Heart left ventricle (tissue), 16 donors: ENCODE measurements around the gene FLT4. TPM values are rescaled to one million over a fixed set of nuclear protein-coding genes. Genes with fewer than 3 reads are reported as not detected.
"Not testable (repeated sequence)": the region's sequence is repeated elsewhere in the genome, so short reads cannot be mapped to it uniquely, and the experiment has no call there.

Experiments used
- ATAC-seq, 4 donors: fragments of 200-7000 bp; cut with Tn5 transposase; one replicate each; pipeline ENCODE4 v1.9.1; 2020 to 2022; ENCODE audit warnings: moderate library complexity in 4 of 4, mild to moderate bottlenecking in 3 of 4, moderate number of reproducible peaks in 1 of 4
- DNase-seq, 5 donors: peaks; one replicate each; pipeline ENCODE4 v3.0.0-alpha.2; 2020
- H3K27ac ChIP-seq, 12 donors: fragments of 200-600 bp; sonication (generic) in 4 of 12; one replicate each; pipeline versions ENCODE4 v1.5.0 to v1.8.0; 2016 to 2022; ENCODE audit warnings: mild to moderate bottlenecking in 2 of 12
- H3K27me3 ChIP-seq, 9 donors: fragments of 200-600 bp; sonication (generic) in 2 of 9; one replicate each; pipeline versions ENCODE4 v1.5.1 to v1.8.0; 2016 to 2022; ENCODE audit warnings: mild to moderate bottlenecking in 3 of 9
- H3K36me3 ChIP-seq, 9 donors: fragments of 200-600 bp; sonication (generic) in 2 of 9; one replicate each; pipeline versions ENCODE4 v1.5.0 to v1.8.0; 2018 to 2022; ENCODE audit warnings: mild to moderate bottlenecking in 2 of 9
- H3K4me1 ChIP-seq, 12 donors: fragments of 200-600 bp; sonication (generic) in 4 of 12; one replicate each; pipeline versions ENCODE4 v1.5.0 to v1.8.0; 2016 to 2022; ENCODE audit warnings: mild to moderate bottlenecking in 3 of 12
- H3K4me3 ChIP-seq, 12 donors: fragments of 200-600 bp; sonication (generic) in 4 of 12; one replicate each; pipeline versions ENCODE4 v1.5.0 to v1.8.0; 2017 to 2022; ENCODE audit warnings: mild to moderate bottlenecking in 9 of 12, moderate library complexity in 4 of 12
- H3K9me3 ChIP-seq, 12 donors: fragments of 200-600 bp; sonication (generic) in 4 of 12; one replicate each; pipeline versions ENCODE4 v1.5.0 to v1.8.0; 2016 to 2022; ENCODE audit warnings: mild to moderate bottlenecking in 1 of 12
- CTCF ChIP-seq, 12 donors: fragments of 200-600 bp; sonication (generic) in 4 of 12; IDR thresholded peaks; one replicate each; pipeline versions ENCODE4 v1.5.0 to v1.8.0; 2018 to 2022; ENCODE audit warnings: antibody characterized with exemption in 12 of 12, mild to moderate bottlenecking in 5 of 12
- POLR2A ChIP-seq, 2 donors: fragments of 450-650 bp; IDR thresholded peaks; one replicate each; pipeline ENCODE4 v1.6.1; 2017; ENCODE audit warnings: antibody characterized with exemption in 2 of 2, mild to moderate bottlenecking in 2 of 2, moderate library complexity in 2 of 2
- WGBS, 4 donors: extraction: QIAGEN DNeasy Blood & Tissue Kit in 2 of 4; methylation state at CpG; one replicate each; pipeline versions ENCODE4 v1.1.5 to v1.1.7; 2013 to 2018; 5-methylcytosine and 5-hydroxymethylcytosine counted together
- intact Hi-C, 10 donors: fragments of 100-400 bp; cut with DNase I; formaldehyde crosslinking; loops; one replicate each; pipeline versions ENCODE4 v1.11.1 to v1.14.2; 2022
- polyA plus RNA-seq, 2 donors: library from polyadenylated mRNA; stranded (reverse); fragments of 200-250 nt; gene quantifications; one replicate each; pipeline ENCODE4 v1.2.3, GENCODE V29; 2013
- total RNA-seq, 9 donors: library from RNA; depleted of rRNA in 2 of 9; stranded (reverse); fragments of >200 nt in 2 of 9; fragmentation: NEBNext Ultra II Directional in 3 of 9; extraction: Animal tissue kit (Norgen Biotek cat#: 25700) in 3 of 9; gene quantifications; one replicate each; pipeline versions ENCODE4 v1.1.0 to v1.2.4, GENCODE V29; 2016 to 2023
- donor health status: ischemic (EF 13 %, LVEDD 7.1; RV severe dilation, severe dysfunction).
- donor health status: healthy with polysubstance abuse.
- donor health status: DM: no; HTN: yes; CAD: no.
- donor health status: DM: no; HTN: no; CAD: no.
- donor health status: ischemic (EF 25% LVEDD 6.9; RV normal size, moderate dysfunction).
- donor health status: ischemic (EF 25% LVEDD 5.7; RV mildly dilated, moderate dysfunction).
- donor health status: healthy.
- donor health status: DM: yes; HTN: yes; CAD: no.
- donor health status: ischemic (EF 35%, LVEDD 5.7; RV mildly dilated, moderate dysfunction).
- donor health status: nonischemic (EF 11% LVEDD 7.7; RV severe dilation, severe dysfunction).
- donor health status: DM: yes; HTN: yes; CAD: no.
- donor health status: PGD.
- donor health status: ischemic (EF 29% LVEDD 5.4; RV normal size, mild dysfunction).
- donor health status: nonischemic (EF 23%, LVEDD 6.1; RV moderate dilation, normal function).

Gene FLT4
- total and polyA plus RNA-seq, 11 donors, result 2.1 to 13.7 (median 6.3) TPM

- WGBS, 4 donors, result 79 to 87% (median 84%) methylated on average over 22 of the region's 22 CpGs
- Histone ChIP-seq H3K9me3 (peaks cover 0 to 9% (median 0%) of the 10 kb centered on the region in 12 donors), H3K27ac (no peak overlapping the region), H3K36me3 (no peaks in the 10 kb centered on the region), H3K27me3 (peaks cover 0 to 16% (median 3%) of the 10 kb centered on the region in 9 donors), H3K4me1 (peaks cover 0 to 5% (median 0%) of the 10 kb centered on the region in 12 donors), H3K4me3 (no peak overlapping the region)
- DNase-seq (no peak), ATAC-seq (no peak)
- TF ChIP-seq CTCF (IDR thresholded peaks at IDR 0.05) (no peak), POLR2A (IDR thresholded peaks at IDR 0.05) (no peak)
- intact Hi-C loops, result loop anchor here in 2 of 10 donors (10.0 kb wide), 2 partner anchors 191 to 371 kb away; partner anchors contain the start of gene MAPK9 (in 1 of the 2)
These were observed 16.4 kb upstream of the FLT4 start for GRCh38 chr5:180665682-180666404.

GRCh38 chr5:180658774-180659564 lies 9.6 kb upstream of the FLT4 start:
- TF ChIP-seq CTCF (IDR thresholded peaks at IDR 0.05) (no peak), POLR2A (IDR thresholded peaks at IDR 0.05) (no peak)

GRCh38 chr5:180655243-180655642 lies 5.8 kb upstream of the FLT4 start:
- not testable (repeated sequence) for H3K4me3 ChIP-seq
- H3K27me3 ChIP-seq, result peaks cover 0 to 36% (median 19%) of the 10 kb centered on the region in 9 donors

More at GRCh38 chr5:180658774-180659564, 9.6 kb upstream of the FLT4 start:
- peaks cover 0 to 28% (median 19%) of the 10 kb centered on the region in 9 donors for H3K27me3 ChIP-seq
- H3K9me3 ChIP-seq, result no peaks in the 10 kb centered on the region
- H3K4me3 ChIP-seq, result peak overlapping the region in 2 of 12 donors; percentile 7 to 27
- no peaks in the 10 kb centered on the region for H3K4me1 ChIP-seq
- no peak for DNase-seq
- no peak overlapping the region for H3K27ac ChIP-seq
- intact Hi-C loops, result no loop called here
- no peak for ATAC-seq
- H3K36me3 ChIP-seq, result no peaks in the 10 kb centered on the region
- WGBS, 4 donors, result 26 to 37% (median 29%) methylated on average over 37 to 54 of the region's 54 CpGs

GRCh38 chr5:180652771-180653170 lies 3.4 kb upstream of the FLT4 start:
- H3K27ac ChIP-seq, result no peak overlapping the region
- 50 to 85% (median 69%) methylated on average over 5 of the region's 5 CpGs for WGBS, 4 donors
- intact Hi-C loops, result no loop called here
- H3K9me3 ChIP-seq, result no peaks in the 10 kb centered on the region
- ATAC-seq (no peak), DNase-seq (no peak)
- H3K27me3 ChIP-seq, result peaks cover 10 to 47% (median 27%) of the 10 kb centered on the region in 9 donors
- H3K36me3 ChIP-seq, result no peaks in the 10 kb centered on the region
- no peak overlapping the region for H3K4me3 ChIP-seq
- TF ChIP-seq CTCF (IDR thresholded peaks at IDR 0.05) (no peak), POLR2A (IDR thresholded peaks at IDR 0.05) (no peak)
- H3K4me1 ChIP-seq, result peaks cover 0 to 19% (median 1%) of the 10 kb centered on the region in 12 donors

More at GRCh38 chr5:180655243-180655642, 5.8 kb upstream of the FLT4 start:
- H3K36me3 ChIP-seq, H3K9me3 ChIP-seq, DNase-seq, H3K4me1 ChIP-seq, H3K27ac ChIP-seq, ATAC-seq, intact Hi-C loops: not testable (repeated sequence)
- WGBS, 4 donors, result 90 to 94% (median 92%) methylated on average over 16 of the region's 16 CpGs
